Nephron (organoid): ENCODE results near the gene LASP1.
A peak's percentile ranks its signal among the peaks of the same experiment; 100 is the strongest.

Experiments used
- H3K27ac Mint-ChIP-seq, 3 experiments: 2 replicates each; pipeline ENCODE4 v1.8.0; 2020; ENCODE audit warnings: mixed read lengths in 3 of 3, mild to moderate bottlenecking in 2 of 3, moderate library complexity in 1 of 3
- H3K27me3 Mint-ChIP-seq: 2 replicates; pipeline ENCODE4 v1.8.0; 2021; ENCODE audit warnings: low read depth, mild to moderate bottlenecking, moderate library complexity, mixed read lengths
- H3K36me3 Mint-ChIP-seq: 2 replicates; pipeline ENCODE4 v1.8.0; 2020; ENCODE audit warnings: low read depth, mixed read lengths
- H3K4me1 Mint-ChIP-seq: 2 replicates; pipeline ENCODE4 v1.8.0; 2020; ENCODE audit warnings: mixed read lengths
- H3K4me3 Mint-ChIP-seq, 3 experiments: 2 replicates each; pipeline ENCODE4 v1.8.0; 2020; ENCODE audit warnings: mild to moderate bottlenecking in 3 of 3, mixed read lengths in 3 of 3, moderate library complexity in 2 of 3
- H3K9me3 Mint-ChIP-seq: 2 replicates; pipeline ENCODE4 v1.8.0; 2020; ENCODE audit warnings: mixed read lengths
- CTCF ChIP-seq, 3 experiments: fragments of 200-600 bp; sonication (generic); IDR thresholded peaks; one replicate each; pipeline ENCODE4 v1.5.0; 2021; ENCODE audit warnings: antibody characterized with exemption in 3 of 3; ENCODE audit not compliant: unreplicated experiment in 3 of 3

The LASP1 gene

GRCh38 chr17:38919316-38920078 lies 49.6 kb downstream of the LASP1 start:
- no peak overlapping the region for H3K4me3 Mint-ChIP-seq
- H3K27ac Mint-ChIP-seq = no peak overlapping the region
- no peak for TF ChIP-seq CTCF (IDR thresholded peaks at IDR 0.05; ENCODE audit: unreplicated experiment in 3 of 3)
- H3K27me3 Mint-ChIP-seq = no peaks in the 10 kb centered on the region
- no peaks in the 10 kb centered on the region for H3K9me3 Mint-ChIP-seq
- peaks cover 26% of the 10 kb centered on the region for H3K4me1 Mint-ChIP-seq
- peaks cover 40% of the 10 kb centered on the region for H3K36me3 Mint-ChIP-seq

GRCh38 chr17:38920374-38921291 lies 50.8 kb downstream of the LASP1 start:
- no peak for TF ChIP-seq CTCF (IDR thresholded peaks at IDR 0.05; ENCODE audit: unreplicated experiment in 3 of 3)
- H3K27ac Mint-ChIP-seq = peak overlapping the region in 2 of 3 experiments; percentile 17 to 31

DNA sequence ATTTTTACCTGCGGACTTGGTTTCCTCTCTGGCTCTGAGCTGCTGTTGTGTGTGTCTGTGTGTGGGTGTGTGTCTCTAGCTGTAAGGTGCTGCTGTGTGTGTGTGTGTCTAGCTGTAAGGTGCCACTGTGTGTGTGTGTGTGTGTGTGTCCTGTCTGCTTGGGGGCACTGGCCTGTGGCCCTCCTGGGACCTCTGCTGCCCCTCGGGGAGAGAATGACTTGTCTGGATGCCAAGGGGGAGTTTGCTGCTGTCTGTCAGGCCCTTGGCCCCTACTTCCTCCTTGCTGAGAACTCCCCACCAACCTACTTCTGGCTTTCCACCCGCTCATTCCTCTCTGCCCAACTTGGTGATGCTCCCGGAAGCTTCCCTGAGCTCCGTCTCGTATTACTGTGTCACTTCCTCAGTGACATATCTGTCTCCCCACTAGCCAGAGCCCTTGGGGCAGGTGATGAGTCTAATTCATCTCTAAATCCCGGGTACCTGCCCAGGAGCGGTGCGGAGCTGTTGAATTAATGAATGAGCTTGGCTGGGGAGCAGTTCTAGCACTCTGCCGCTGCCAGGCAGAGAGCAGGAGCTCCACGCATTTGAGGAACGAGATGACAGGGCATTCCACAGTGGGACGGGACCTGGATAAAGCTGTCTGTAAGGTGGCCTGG lies 52.0 kb downstream of the LASP1 start:
- TF ChIP-seq CTCF (IDR thresholded peaks at IDR 0.05; ENCODE audit: unreplicated experiment in 3 of 3) = no peak
- no peaks in the 10 kb centered on the region for H3K27me3 Mint-ChIP-seq
- H3K4me1 Mint-ChIP-seq = peaks cover 48% of the 10 kb centered on the region
- H3K27ac Mint-ChIP-seq = peak overlapping the region in 1 of 3 experiments; percentile 17
- no peak overlapping the region for H3K4me3 Mint-ChIP-seq
- H3K36me3 Mint-ChIP-seq = peaks cover 27% of the 10 kb centered on the region
- H3K9me3 Mint-ChIP-seq = no peaks in the 10 kb centered on the region

More at GRCh38 chr17:38920374-38921291, 50.8 kb downstream of the LASP1 start:
- no peaks in the 10 kb centered on the region for H3K9me3 Mint-ChIP-seq
- peaks cover 35% of the 10 kb centered on the region for H3K4me1 Mint-ChIP-seq
- H3K4me3 Mint-ChIP-seq = no peak overlapping the region
- no peaks in the 10 kb centered on the region for H3K27me3 Mint-ChIP-seq
- peaks cover 36% of the 10 kb centered on the region for H3K36me3 Mint-ChIP-seq

- Mint-ChIP-seq H3K4me1 (peaks cover 48% of the 10 kb centered on the region), H3K9me3 (no peaks in the 10 kb centered on the region), H3K4me3 (no peak overlapping the region), H3K27ac (peak overlapping the region in 2 of 3 experiments; percentile 26 to 42), H3K27me3 (no peaks in the 10 kb centered on the region), H3K36me3 (peaks cover 21% of the 10 kb centered on the region)
- TF ChIP-seq CTCF (IDR thresholded peaks at IDR 0.05; ENCODE audit: unreplicated experiment in 3 of 3) = no peak
Measured at GRCh38 chr17:38922538-38923297, 52.9 kb downstream of the LASP1 start.

DNA sequence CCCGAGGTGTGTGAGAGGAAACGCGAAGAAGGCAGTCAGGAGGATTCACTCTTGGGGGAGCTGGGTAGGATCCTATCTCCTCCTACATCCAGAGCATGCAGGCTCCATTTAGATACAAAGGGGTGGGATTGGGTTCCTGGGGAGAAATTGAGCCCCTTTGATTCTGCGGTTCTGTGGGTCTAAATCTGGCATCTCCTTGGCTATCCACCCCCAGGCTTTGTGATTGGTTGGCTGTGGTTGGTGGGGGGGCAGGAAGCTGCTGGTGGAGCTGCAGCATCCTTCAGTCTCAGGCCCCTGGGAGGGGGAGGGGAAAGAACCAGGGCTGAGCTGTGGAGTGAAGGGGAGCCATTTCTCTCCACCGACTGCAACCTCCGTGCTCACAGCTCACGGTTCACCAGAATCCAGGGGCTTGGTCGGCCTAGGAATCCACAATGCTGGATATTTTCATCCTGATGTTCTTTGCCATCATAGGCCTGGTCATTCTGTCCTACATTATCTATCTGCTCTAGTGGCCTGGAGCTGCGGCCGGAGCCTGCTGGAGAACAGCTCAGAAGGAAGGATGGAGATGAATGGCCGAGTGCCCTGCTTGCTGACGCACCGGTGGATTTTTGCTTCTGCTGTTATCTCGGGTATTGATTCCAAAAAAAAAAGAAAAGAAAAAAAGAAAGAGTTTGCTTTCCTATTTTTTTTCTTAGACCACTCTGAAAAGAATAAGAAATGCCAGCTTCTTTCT lies 55.6 kb downstream of the LASP1 start, which contains the start of gene LASP1NB:
Gene LASP1NB, plus strand, starts transcription at position 352 of the 733 bp plus-strand sequence.
- Mint-ChIP-seq H3K36me3 (peaks cover 3% of the 10 kb centered on the region), H3K27me3 (no peaks in the 10 kb centered on the region), H3K4me3 (peak within 1 kb of the TSS; percentile 74 to 84 (median 79)), H3K9me3 (no peaks in the 10 kb centered on the region), H3K4me1 (peaks cover 46% of the 10 kb centered on the region), H3K27ac (peak within 1 kb of the TSS; percentile 89 to 93 (median 90))
- no peak for TF ChIP-seq CTCF (IDR thresholded peaks at IDR 0.05; ENCODE audit: unreplicated experiment in 3 of 3)
